Measurements from ENCODE around the gene ARID5A.
"Not testable (repeated sequence)": the region's sequence is repeated elsewhere in the genome, so short reads cannot be mapped to it uniquely, and the experiment has no call there.

ARID5A gene

GRCh38 chr2:96541398-96542152 lies 5.0 kb downstream of the ARID5A start:
- no peak for DNase-seq (ENCODE audit: low read depth, low spot score)

DNA sequence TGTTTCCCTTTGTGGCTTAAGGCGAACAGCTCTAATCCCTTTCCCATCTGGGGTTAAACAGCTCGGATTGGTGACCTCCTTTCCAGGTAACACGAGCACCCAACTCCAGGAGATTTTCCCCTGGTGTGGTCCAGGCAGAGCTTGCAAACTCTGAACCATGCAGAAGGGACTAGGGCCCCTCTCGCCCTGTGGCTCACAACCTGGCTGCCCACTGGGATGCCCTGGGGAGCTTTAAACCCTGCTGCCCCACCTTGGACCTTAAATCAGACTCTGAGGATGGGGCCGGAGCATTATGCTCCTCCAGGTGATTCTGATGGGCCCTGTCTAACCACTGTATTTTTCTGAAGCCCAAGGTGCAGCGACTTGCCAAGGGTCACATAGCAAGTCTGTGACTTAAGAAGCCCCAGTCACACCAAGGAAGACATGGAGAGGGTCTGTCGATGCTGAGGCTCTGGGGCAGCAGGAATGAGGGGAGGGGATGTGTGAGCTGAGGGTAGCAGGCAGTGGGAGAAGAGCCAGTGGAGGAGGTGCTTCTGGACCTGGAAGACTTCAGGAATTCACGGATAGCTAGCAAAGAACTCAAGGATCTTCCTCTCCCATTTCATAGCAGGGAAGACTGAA lies 5.9 kb downstream of the ARID5A start:
- no peak for DNase-seq (ENCODE audit: low read depth, low spot score)

- DNase-seq (ENCODE audit: low read depth, low spot score) = no peak
Observed at GRCh38 chr2:96546321-96546720, 9.8 kb downstream of the ARID5A start.

GRCh38 chr2:96546797-96547196 lies 10.2 kb downstream of the ARID5A start:
- DNase-seq (ENCODE audit: low read depth, low spot score) = no peak

DNA sequence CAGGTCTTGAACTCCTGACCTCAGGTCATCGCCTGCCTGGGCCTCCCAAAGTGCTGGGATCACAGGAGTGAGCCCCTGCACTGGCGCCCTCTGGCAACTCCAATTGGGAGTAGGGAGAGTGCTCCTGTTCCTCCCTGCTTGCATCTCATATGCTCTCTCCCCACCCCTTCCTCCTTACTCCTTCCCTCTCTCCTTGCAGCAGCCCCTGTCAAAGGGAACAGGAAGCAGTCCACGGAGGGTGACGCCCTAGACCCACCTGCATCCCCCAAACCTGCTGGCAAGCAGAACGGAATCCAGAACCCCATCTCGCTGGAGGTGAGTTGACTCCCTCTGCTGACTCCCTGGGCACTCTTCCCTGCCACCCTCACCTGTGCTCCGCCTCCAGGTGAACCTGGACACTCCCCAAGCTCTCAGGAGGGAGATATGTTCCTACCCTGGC lies 10.7 kb downstream of the ARID5A start:
- no peak for DNase-seq (ENCODE audit: low read depth, low spot score)

DNA sequence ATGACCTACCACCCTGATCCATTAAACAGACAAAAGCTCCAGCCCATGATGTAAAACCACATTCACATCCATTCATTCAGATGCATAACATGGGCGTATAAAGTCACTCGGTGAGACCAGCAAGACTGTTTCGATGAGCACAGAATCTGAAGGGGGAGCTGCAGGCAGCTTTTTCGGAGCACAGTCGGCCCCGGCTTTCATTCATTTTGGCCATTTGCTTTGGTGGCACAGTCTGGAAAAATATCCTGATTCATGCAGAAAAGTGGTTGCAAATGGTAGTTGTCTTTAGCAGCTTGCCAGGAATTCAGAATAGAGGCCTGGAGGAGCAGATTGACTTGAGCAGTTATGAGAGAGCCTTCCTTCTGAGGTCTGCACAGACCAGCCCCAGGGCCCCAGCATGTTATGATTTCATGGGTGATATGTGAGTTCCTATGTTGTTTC lies 11.2 kb downstream of the ARID5A start:
- no peak for DNase-seq (ENCODE audit: low read depth, low spot score)

GRCh38 chr2:96548558-96549465 lies 12.3 kb downstream of the ARID5A start:
- no peak for DNase-seq (ENCODE audit: low read depth, low spot score)

- no peak for DNase-seq (ENCODE audit: low read depth, low spot score)
Observed at GRCh38 chr2:96549466-96549785, 12.9 kb downstream of the ARID5A start.

GRCh38 chr2:96549967-96550786 lies 13.6 kb downstream of the ARID5A start:
- no peak for DNase-seq (ENCODE audit: low read depth, low spot score)

- DNase-seq (ENCODE audit: low read depth, low spot score) = no peak
Observed at GRCh38 chr2:96550787-96551604, 14.4 kb downstream of the ARID5A start.

DNA sequence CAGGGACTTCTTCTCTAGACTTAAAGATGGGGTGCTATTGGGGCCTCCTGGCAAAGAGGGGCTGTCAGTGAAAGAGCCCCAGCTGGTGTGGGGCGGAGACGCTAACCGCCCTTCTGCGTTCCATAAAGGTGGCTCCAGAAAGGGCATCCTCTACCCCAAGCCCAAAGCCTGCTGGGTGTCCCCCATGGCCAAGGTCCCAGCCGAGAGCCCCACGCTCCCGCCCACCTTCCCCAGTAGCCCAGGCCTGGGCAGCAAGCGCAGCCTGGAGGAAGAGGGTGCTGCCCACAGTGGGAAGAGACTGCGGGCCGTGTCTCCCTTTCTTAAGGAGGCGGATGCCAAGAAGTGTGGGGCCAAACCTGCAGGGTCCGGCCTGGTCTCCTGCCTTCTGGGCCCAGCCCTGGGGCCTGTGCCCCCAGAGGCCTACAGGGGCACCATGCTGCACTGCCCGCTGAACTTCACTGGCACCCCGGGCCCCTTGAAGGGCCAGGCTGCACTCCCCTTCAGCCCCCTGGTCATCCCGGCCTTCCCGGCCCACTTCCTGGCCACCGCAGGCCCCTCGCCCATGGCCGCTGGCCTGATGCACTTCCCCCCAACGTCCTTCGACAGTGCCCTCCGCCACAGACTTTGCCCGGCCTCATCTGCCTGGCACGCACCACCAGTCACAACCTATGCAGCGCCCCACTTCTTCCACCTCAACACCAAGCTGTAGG lies 15.2 kb downstream of the ARID5A start:
- no peak for DNase-seq (ENCODE audit: low read depth, low spot score)

DNA sequence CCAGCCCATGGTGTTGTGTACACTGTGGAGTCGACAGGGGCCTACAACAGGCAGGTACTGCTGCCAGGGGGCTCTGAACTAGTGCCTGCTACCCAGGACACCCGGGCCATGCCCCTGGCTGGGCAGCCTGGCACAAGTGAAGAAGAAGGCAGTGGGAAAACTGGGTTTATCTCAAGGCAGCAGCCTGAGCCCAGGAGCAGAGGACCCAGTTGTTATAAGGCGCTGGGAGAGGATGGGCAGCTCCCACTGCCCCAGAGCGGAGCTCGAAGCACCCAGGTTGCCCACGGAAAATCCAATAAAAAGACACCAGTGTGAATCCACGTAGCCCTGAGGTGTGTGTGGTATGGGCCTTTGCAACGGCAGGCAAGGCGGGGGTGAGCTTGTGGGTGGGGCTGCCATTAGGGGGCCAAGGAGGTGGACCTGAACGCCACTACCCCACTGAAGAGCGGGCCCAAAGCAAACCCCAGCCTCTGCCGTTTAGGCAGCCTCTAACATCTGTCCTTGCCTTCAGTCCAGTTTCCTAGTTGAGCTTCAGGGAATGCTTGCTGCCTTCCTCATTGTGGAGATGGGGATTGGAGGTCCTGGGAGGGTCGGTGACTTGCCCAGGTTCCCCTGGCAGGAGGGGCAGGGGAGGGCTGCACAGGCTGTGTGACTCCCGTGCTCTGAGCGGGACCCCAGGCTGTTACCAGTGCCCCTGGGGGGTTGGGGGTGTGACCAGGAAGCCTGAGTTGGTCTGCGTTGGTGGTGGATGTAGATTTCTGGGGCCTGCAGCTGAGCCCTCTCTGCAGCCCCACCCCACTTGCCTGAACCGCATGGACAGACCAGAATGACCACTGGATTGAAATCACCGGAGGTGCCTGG lies 16.0 kb downstream of the ARID5A start:
- no peak for DNase-seq (ENCODE audit: low read depth, low spot score)

DNA sequence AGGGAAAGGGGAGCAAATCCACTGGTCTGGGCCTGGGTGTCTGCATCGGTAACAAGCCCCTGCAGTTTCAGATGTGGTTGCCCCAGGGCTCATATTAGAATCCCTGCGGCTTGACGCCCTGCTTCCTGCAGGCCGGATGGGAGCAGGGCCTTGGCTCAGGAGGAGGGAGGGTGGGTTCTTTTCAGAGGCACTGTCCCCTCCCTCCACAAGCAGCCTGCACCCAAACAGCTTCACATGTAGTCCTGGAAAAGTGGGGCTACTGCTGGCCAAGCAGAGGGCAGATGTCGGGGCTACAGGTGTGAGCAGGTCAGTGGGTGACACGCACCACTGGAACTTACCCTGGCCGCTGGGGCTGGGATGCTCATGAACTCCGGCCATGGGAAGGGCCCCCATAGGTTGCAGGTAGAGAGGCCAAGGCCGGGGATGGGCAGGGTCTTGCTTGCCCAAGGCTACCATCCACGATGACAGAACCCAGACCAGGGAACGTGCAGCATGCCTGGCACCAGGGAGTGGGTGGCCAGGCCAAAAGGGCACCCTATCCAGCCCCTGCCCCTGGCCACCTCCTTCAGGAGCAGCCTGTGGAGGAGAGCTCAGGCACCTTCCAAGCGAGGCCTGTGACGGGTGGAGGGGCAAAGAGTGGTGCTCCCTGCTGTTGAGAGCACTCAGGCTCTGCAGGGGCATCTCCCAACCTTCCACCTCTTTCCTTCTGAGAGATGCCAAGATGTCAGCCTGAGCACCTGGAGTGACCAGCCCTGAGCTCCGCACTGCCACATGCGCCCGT lies 16.8 kb downstream of the ARID5A start:
- DNase-seq (ENCODE audit: low read depth, low spot score) = no peak

DNA sequence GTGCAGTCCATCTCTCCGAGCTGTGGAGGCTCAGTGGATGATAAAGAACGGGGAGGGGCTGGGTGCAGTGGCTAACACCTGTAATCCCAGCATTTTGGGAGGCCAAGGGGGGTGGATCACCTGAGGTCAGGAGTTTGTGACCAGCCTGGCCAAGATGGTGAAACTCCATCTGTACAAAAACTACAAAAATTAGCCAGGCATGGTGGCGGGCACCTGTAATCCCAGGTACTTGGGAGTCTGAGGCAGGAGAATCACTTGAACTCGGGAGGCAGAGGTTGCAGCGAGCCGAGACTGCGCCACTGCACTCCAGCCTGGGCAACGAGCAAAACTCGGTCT lies 17.4 kb downstream of the ARID5A start:
- not testable (repeated sequence) for DNase-seq (ENCODE audit: low read depth, low spot score)

GRCh38 chr2:96554293-96555145 lies 18.0 kb downstream of the ARID5A start:
- no peak for DNase-seq (ENCODE audit: low read depth, low spot score)

GRCh38 chr2:96555146-96555610 lies 18.6 kb downstream of the ARID5A start:
- no peak for DNase-seq (ENCODE audit: low read depth, low spot score)

Measured in activated naive CD8-positive, alpha-beta T cell treated with anti-CD3 and anti-CD28 coated beads, Interleukin-2, amount 50 U/mL, for 16 hours (primary cell).